ENCODE measurements around the gene ADAMTS5. TPM values are rescaled to one million over a fixed set of nuclear protein-coding genes. Genes with fewer than 3 reads are reported as not detected.
A peak's percentile ranks its signal among the peaks of the same experiment; 100 is the strongest.

ADAMTS5 gene
- total RNA-seq, 6 donors from 2014 or later: under 0.01 to 5.9 (median 1.6) TPM

GRCh38 chr21:26925122-26925521 is 41.8 kb downstream of the ADAMTS5 start:
- Histone ChIP-seq H3K4me1 (no peaks in the 10 kb centered on the region), H3K4me3 (no peak overlapping the region), H3K27ac (no peak overlapping the region), H3K27me3 (no peaks in the 10 kb centered on the region), H3K9me3 (no peaks in the 10 kb centered on the region), H3K36me3 (no peaks in the 10 kb centered on the region)
- TF ChIP-seq POLR2A (IDR thresholded peaks at IDR 0.05) (no peak), EP300 (IDR thresholded peaks at IDR 0.05) (no peak), CTCF (IDR thresholded peaks at IDR 0.05) (no peak), POLR2AphosphoS5 (IDR thresholded peaks at IDR 0.05) (no peak)
- 67 to 86% methylated on average over 2 of the region's 2 CpGs for WGBS, 2 donors
- no peak for DNase-seq
- no peak for ATAC-seq (ENCODE audit: low FRiP score in 2 of 2)

GRCh38 chr21:26923986-26924385 is 42.9 kb downstream of the ADAMTS5 start:
- Histone ChIP-seq H3K27me3 (no peaks in the 10 kb centered on the region), H3K9me3 (no peaks in the 10 kb centered on the region), H3K36me3 (no peaks in the 10 kb centered on the region), H3K4me1 (no peaks in the 10 kb centered on the region), H3K27ac (no peak overlapping the region), H3K4me3 (no peak overlapping the region)
- DNase-seq (peak in 1 of 2 donors; percentile 38), ATAC-seq (ENCODE audit: low FRiP score in 2 of 2) (no peak)
- WGBS, 2 donors: 87 to 94% methylated on average over 10 of the region's 10 CpGs
- TF ChIP-seq POLR2A (IDR thresholded peaks at IDR 0.05) (no peak), CTCF (IDR thresholded peaks at IDR 0.05) (no peak), EP300 (IDR thresholded peaks at IDR 0.05) (no peak), POLR2AphosphoS5 (IDR thresholded peaks at IDR 0.05) (no peak)

GRCh38 chr21:26920055-26920454 is 46.8 kb downstream of the ADAMTS5 start:
- Histone ChIP-seq H3K4me3 (no peak overlapping the region), H3K4me1 (no peaks in the 10 kb centered on the region), H3K27ac (no peak overlapping the region), H3K27me3 (no peaks in the 10 kb centered on the region), H3K36me3 (no peaks in the 10 kb centered on the region), H3K9me3 (no peaks in the 10 kb centered on the region)
- TF ChIP-seq EP300 (IDR thresholded peaks at IDR 0.05) (no peak), POLR2A (IDR thresholded peaks at IDR 0.05) (no peak), CTCF (IDR thresholded peaks at IDR 0.05) (no peak), POLR2AphosphoS5 (IDR thresholded peaks at IDR 0.05) (no peak)
- no peak for ATAC-seq (ENCODE audit: low FRiP score in 2 of 2)
- DNase-seq: no peak

GRCh38 chr21:26918323-26919079 is 48.4 kb downstream of the ADAMTS5 start:
- no peak for DNase-seq
- TF ChIP-seq POLR2A (IDR thresholded peaks at IDR 0.05): no peak
- no peak for TF ChIP-seq EP300 (IDR thresholded peaks at IDR 0.05)
- TF ChIP-seq POLR2AphosphoS5 (IDR thresholded peaks at IDR 0.05): no peak
- TF ChIP-seq CTCF (IDR thresholded peaks at IDR 0.05): no peak
- H3K9me3 ChIP-seq: peaks cover 0 to 10% (median 0%) of the 10 kb centered on the region in 4 donors
- no peaks in the 10 kb centered on the region for H3K27me3 ChIP-seq
- H3K27ac ChIP-seq: no peak overlapping the region
- WGBS, 2 donors: 83% methylated on average over 8 of the region's 8 CpGs
- ATAC-seq (ENCODE audit: low FRiP score in 2 of 2): no peak
- H3K4me3 ChIP-seq: no peak overlapping the region
- H3K36me3 ChIP-seq: no peaks in the 10 kb centered on the region
- H3K4me1 ChIP-seq: no peaks in the 10 kb centered on the region

GRCh38 chr21:26916799-26917198 is 50.1 kb downstream of the ADAMTS5 start:
- ATAC-seq (ENCODE audit: low FRiP score in 2 of 2) (no peak), DNase-seq (no peak)
- Histone ChIP-seq H3K36me3 (no peaks in the 10 kb centered on the region), H3K27me3 (no peaks in the 10 kb centered on the region), H3K9me3 (peaks cover 0 to 10% (median 0%) of the 10 kb centered on the region in 4 donors), H3K4me3 (no peak overlapping the region), H3K27ac (no peak overlapping the region), H3K4me1 (no peaks in the 10 kb centered on the region)
- TF ChIP-seq EP300 (IDR thresholded peaks at IDR 0.05) (no peak), POLR2A (IDR thresholded peaks at IDR 0.05) (no peak), POLR2AphosphoS5 (IDR thresholded peaks at IDR 0.05) (no peak)
- 92 to 93% methylated on average over 2 of the region's 2 CpGs for WGBS, 2 donors

All from upper lobe of left lung (tissue), 6 donors.